GM19467 (cell line): ENCODE measurements around the gene ZG16.
"Not testable (repeated sequence)": the region's sequence is repeated elsewhere in the genome, so short reads cannot be mapped to it uniquely, and the experiment has no call there.

Source experiments
- ATAC-seq: cut with Tn5 transposase; IDR thresholded peaks from one replicate; pipeline ENCODE4 v1.9.1; 2021; ENCODE audit warnings: mild to moderate bottlenecking, moderate library complexity; ENCODE audit not compliant: unreplicated experiment

ZG16 gene

DNA sequence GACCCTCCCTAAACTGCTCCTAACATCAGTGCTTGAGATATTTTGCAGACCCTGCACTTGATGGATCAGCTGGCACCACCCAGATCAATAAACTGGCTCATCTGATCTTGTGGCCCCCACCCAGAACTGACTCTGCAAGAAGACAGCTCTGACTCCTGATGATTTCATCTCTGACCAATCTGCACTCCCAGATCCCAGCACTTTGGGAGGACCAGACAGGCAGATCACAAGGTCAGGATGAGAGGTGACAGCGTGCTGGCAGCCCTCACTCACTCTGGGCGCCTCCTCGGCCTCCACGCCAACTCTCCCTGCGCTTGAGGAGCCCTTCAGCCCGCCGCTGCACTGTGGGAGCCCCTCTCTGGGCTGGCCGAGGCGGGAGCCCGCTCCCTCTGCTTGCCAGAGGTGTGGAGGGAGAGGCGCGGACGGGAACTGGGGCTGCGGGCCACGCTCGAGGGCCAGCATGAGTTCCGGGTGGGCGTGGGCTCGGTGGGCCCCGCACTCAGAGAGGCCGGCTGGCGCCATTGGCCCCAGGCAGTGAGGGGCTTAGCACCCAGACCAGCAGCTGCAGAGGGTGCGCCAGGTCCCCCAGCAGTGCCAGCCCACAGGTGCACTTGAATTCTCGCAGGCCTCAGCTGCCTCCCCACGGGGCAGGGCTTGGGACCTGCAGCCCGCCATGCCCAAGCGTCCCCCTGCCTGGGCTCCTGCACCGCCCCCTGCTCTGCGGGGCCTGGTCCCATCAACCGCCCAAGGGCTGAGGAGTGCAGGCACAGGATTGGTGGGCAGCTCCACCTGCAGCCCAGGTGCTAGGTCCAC, 29.9 kb upstream of the ZG16 start:
- no peak for ATAC-seq

GRCh38 chr16:29748760-29749149, 29.3 kb upstream of the ZG16 start:
- not testable (repeated sequence) for ATAC-seq

GRCh38 chr16:29753516-29753915, 24.5 kb upstream of the ZG16 start:
- no peak for ATAC-seq

- ATAC-seq = no peak
These were observed 21.4 kb upstream of the ZG16 start for GRCh38 chr16:29756654-29757053.

DNA sequence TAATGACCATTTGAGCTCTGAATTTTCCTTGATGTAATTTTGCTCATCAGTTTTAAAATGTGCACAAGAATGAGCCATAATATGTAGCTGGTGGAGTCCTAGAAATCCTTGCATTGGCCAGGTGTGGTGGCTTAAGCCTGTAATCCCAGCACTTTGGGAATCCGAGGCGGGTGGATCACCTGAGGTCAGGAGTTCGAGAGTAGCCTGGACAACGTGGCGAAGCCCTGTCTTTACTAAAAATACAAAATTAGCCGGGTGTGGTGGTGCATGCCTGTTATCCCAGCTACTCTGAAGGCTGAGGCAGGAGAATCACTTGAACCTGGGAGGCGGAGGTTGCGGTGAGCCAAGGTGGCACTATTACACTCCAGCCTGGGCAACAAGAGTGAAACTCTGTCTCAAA, 21.0 kb upstream of the ZG16 start:
- not testable (repeated sequence) for ATAC-seq

DNA sequence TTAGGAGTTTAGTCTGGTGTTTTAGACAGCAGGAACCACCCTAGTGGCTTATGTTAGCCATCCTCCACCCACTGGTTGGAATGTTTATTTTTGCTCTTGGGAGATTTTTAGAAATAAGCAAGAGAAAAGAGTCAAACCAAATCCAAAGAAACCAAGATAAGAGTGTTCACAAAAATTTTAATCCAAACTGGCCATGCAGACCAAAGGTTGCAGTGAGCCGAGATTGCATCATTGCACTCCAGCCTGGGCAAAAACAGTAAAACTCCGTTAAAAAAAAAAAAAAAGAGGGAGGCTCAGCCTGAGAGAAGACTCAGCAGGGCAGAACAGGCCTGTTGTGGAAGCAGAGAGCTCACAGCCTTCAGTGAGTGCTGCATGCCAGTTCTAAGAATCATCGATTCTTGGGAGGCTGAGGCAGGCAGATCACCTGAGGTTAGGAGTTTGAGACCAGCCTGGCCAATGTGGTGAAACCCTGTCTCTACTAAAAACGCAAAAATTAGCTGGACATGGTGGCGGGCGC, 20.0 kb upstream of the ZG16 start:
- ATAC-seq = no peak

DNA sequence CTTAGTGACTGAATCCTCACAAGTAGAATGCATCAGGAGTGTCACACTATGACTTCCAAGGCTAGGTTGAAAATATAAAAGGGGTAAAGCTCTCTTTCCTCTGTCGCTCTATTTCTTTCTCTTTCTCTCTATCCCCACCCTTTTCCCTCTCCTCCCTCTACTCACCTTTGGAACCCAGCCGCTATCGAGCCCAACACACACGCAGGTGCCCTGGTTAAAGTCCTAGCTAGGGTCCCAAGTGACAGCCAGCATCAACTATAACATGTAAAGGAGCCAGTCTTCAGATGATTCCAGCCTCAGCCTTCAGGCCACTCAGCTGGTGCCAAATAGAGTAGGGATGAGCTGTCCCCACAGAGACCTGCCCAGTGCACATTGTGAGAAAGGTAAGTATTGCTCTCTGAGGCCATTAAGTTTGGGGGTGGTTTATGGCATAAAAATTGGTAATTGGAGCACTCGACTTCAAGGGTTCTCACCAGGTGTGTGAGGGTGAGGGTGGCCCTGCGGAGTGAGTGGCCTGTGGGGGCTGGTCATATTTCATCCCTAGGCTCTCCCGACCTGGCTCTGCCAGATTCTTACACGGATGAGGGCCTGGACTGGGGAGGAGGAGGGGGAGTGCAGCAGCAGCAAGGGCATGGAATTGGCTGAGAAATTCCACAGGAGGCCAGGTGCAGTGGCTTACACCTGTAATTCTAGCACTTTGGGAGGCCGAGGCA, 17.3 kb upstream of the ZG16 start:
- ATAC-seq = no peak

GRCh38 chr16:29761280-29761651, 16.8 kb upstream of the ZG16 start:
- not testable (repeated sequence) for ATAC-seq

GRCh38 chr16:29761882-29762281, 16.2 kb upstream of the ZG16 start:
- ATAC-seq = no peak

DNA sequence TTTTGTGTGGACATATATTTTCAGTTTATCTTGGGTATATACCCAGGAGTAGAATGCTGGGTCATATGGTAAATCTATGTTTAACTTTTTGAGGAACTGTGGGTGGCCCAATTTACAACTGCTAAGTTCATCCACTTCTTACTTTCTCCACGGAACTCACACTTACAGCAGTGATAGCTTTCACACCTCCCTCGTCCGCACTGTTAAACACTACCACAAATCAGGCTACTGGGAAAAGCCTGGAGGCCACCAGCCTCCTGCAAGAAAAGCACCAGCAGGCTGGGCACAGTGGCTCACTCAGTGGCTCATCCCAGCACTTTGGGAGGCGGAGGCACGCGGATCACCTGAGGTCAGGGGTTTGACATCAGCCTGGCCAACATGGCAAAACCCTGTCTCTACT, 14.7 kb upstream of the ZG16 start:
- no peak for ATAC-seq

DNA sequence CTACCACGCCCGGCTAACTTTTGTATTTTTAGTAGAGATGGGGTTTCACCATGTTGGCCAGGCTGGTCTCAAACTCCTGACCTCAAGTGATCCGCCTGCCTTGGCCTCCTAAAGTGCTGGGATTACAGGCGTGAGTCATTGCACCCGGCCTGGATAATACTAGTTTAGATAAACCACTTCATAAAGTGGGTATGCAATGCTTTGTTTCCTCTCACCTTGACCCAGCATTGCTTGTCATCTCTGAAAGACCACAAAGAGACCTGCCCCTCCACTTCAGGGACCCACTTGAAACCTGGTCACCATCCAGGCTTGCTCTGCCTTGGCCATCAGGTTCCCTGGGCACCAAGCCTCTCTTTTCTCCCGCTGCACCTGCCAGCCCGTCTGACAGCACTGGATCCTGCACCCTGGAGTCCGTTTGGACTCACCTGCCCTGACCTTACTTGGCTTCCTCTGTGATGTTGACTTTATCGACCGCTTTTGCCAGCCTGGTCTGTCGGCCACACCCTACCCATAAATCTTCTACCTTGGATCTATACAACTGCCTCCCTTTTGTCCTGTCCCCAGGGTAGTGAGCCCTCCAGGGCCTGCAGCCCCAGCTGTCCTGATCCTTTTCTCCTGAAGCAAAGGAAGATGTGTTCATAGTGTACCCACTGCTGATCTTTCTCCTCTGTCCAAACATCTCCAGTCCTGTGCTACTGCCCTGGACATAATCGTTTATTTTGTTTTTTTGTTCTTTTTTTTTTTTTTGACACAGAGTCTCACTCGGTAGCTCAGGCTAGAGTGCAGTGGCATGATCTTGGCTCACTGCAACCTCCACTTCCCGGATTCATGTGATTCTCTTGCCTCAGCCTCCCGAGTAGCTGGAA, 12.7 kb upstream of the ZG16 start:
- ATAC-seq = no peak

- no peak for ATAC-seq
These were observed 11.5 kb upstream of the ZG16 start for GRCh38 chr16:29766571-29766970.

DNA sequence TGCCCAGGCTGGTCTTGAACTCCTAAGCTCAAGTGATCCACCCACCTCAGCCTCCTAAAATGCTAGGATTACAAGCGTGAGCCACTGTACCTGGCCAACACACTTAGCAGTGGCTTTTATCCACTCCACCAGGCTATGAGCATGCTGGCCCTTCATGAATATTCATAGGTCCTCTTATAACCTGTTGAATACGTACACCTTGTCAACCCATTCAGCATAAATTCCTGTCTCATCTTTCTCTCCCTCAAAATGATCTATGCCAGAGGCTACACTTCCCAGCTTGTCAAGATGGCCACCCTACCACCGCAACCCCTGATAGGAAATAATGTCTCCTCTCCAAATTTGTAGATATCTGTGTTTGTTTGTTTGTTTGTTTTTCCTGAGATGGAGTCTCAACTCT, 11.0 kb upstream of the ZG16 start:
- no peak for ATAC-seq

GRCh38 chr16:29769507-29769906, 8.5 kb upstream of the ZG16 start:
- no peak for ATAC-seq

- ATAC-seq = no peak
These were observed 7.7 kb upstream of the ZG16 start for GRCh38 chr16:29770250-29770929.

DNA sequence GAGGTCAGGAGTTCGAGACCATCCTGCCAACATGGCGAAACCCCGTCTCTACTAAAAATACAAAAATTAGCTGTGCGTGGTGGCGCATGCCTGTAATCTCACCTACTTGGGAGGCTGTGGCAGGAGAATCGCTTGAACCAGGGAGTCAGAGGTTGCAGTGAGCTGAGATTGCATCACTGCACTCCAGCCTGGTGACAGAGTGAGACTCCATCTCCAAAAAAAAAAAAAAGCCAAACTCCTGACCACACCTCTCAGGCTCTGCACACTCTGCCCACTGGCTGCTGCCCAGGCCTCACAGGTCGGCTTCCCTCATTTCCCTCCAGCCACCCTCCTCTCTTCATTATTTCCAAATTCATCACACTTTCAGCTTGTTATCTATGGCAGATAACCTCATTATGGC, 5.7 kb upstream of the ZG16 start:
- ATAC-seq = not testable (repeated sequence)

- no peak for ATAC-seq
These were observed 3.3 kb upstream of the ZG16 start for GRCh38 chr16:29774730-29775129.

GRCh38 chr16:29775742-29776408, 2.2 kb upstream of the ZG16 start:
- no peak for ATAC-seq

DNA sequence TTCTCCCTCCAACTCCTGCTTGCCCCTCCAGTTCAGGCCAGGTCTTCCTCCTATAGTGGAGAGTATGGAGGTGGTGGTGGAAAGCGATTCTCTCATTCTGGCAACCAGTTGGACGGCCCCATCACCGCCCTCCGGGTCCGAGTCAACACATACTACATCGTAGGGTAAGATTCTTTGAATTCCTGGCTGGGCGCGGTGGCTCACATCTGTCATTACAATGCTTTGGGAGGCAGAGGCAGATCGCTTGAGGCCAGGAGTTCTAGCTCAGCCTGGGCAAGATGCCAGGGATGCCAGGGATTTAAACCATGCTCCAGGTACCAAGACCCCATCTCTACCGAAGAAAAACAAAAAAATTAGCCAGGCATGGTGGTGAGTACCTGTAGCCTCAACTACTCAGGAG, 1.4 kb downstream of the ZG16 start:
- no peak for ATAC-seq
